ENCODE measurements around the gene GRK7.
"Not testable (repeated sequence)": the region's sequence is repeated elsewhere in the genome, so short reads cannot be mapped to it uniquely, and the experiment has no call there.

GRK7 gene

GRCh38 chr3:141762552-141762951 lies 656 bp upstream of the GRK7 start:
- not testable (repeated sequence) for DNase-seq

GRCh38 chr3:141764045-141764444 lies 837 bp downstream of the GRK7 start:
- DNase-seq, result no peak

- no peak for DNase-seq
These were observed 1.3 kb downstream of the GRK7 start for GRCh38 chr3:141764465-141764864.

GRCh38 chr3:141764986-141765385 lies 1.8 kb downstream of the GRK7 start:
- no peak for DNase-seq

GRCh38 chr3:141767066-141767465 lies 3.9 kb downstream of the GRK7 start:
- no peak for DNase-seq

- DNase-seq, result no peak
These were observed 6.2 kb downstream of the GRK7 start for GRCh38 chr3:141769221-141769894.

- DNase-seq, result no peak
These were observed 10.5 kb downstream of the GRK7 start for GRCh38 chr3:141773676-141774075.

- no peak for DNase-seq
These were observed 13.2 kb downstream of the GRK7 start for GRCh38 chr3:141776376-141776775.

- DNase-seq, result no peak
These were observed 13.7 kb downstream of the GRK7 start for GRCh38 chr3:141776885-141777284.

- no peak for DNase-seq
These were observed 15.0 kb downstream of the GRK7 start for GRCh38 chr3:141777957-141778813.

- no peak for DNase-seq
These were observed 16.5 kb downstream of the GRK7 start for GRCh38 chr3:141779667-141780066.

- DNase-seq, result no peak
These were observed 19.3 kb downstream of the GRK7 start for GRCh38 chr3:141782386-141782932.

- no peak for DNase-seq
These were observed 20.4 kb downstream of the GRK7 start for GRCh38 chr3:141783632-141784031.

- no peak for DNase-seq
These were observed 20.9 kb downstream of the GRK7 start for GRCh38 chr3:141784096-141784495.

- DNase-seq, result no peak
These were observed 21.3 kb downstream of the GRK7 start for GRCh38 chr3:141784531-141784930.

GRCh38 chr3:141788149-141788548 lies 24.9 kb downstream of the GRK7 start:
- DNase-seq, result no peak

GRCh38 chr3:141788750-141789149 lies 25.5 kb downstream of the GRK7 start:
- not testable (repeated sequence) for DNase-seq

GRCh38 chr3:141789281-141789680 lies 26.1 kb downstream of the GRK7 start:
- DNase-seq, result no peak

GRCh38 chr3:141790171-141790570 lies 27.0 kb downstream of the GRK7 start:
- no peak for DNase-seq

GRCh38 chr3:141792495-141792894 lies 29.3 kb downstream of the GRK7 start:
- no peak for DNase-seq

- no peak for DNase-seq
These were observed 30.5 kb downstream of the GRK7 start for GRCh38 chr3:141793476-141794260.

GRCh38 chr3:141795276-141795675 lies 32.1 kb downstream of the GRK7 start:
- no peak for DNase-seq

- DNase-seq, result no peak
These were observed 32.5 kb downstream of the GRK7 start for GRCh38 chr3:141795741-141796080.

All from AML-193 (cell line).